ENCODE measurements around the gene LHB.

- TF ChIP-seq CTCF (IDR thresholded peaks at IDR 0.05; ENCODE audit: extremely low read depth in 1 of 2, insufficient read depth in 1 of 2, low read depth in 1 of 2, low read length in 2 of 2) (no peak), EZH2 (IDR thresholded peaks at IDR 0.05; ENCODE audit: borderline replicate concordance, low read depth, low read length, severe bottlenecking) (no peak), POLR2AphosphoS5 (IDR thresholded peaks at IDR 0.05; ENCODE audit: insufficient read depth, low read depth, low read length) (no peak), POLR2A (IDR thresholded peaks at IDR 0.05; ENCODE audit: low read depth, low read length) (no peak), JUN (IDR thresholded peaks at IDR 0.05; ENCODE audit: borderline replicate concordance, insufficient read depth, insufficient read length, low read depth) (no peak), MAX (IDR thresholded peaks at IDR 0.05; ENCODE audit: insufficient read depth, insufficient read length) (no peak), MYC (IDR thresholded peaks at IDR 0.05; ENCODE audit: low read depth, low read length) (no peak)
Measured at GRCh38 chr19:48988860-48989259, 28.0 kb downstream of the LHB start.
